ENCODE results near the gene REXO1.
A peak's percentile ranks its signal among the peaks of the same experiment; 100 is the strongest.
"Not testable (repeated sequence)": the region's sequence is repeated elsewhere in the genome, so short reads cannot be mapped to it uniquely, and the experiment has no call there.

REXO1 gene

DNA sequence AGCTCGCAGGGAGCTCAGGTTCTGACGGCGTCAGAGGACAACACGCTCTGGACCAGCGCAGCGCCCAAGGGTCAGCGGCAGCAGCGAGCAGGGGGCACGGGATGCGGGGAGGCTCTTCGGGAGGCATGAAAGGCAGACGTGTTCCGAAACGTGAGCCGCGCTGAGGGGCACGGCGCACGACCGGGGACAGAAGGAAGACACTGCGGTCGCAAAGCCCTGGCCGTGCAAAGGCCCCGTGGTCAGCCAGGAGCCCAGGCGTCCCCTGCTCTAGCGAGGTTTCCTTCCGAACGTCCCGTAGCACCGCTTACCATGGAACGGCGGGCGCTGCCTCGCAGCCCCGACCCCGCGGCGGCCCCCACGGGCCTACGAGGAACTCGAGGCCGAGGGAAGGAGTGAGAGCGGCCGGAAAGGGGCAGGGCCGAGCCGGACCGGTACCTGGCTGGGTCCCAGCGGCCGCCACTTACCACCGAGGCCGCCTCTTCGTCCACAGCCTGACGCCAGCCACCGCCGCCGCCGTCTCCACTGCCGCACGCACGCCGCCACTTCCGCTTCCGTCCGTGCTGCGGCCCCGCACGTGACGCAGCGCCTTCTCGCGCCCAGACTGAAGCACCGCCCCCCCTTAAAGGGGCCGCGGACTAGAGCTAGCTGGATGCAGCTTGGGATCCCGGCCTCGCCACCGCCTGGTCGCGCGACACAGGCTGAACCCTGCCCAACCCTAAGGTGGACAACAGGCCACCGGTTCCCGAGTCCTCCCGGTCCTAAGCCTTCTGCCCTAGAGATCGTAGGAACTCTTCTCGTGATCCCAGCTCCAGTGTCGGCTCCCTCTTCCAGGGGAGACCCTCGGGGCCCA, 27.6 kb upstream of the REXO1 start:
- DNase-seq (ENCODE audit: low spot score), result peak; percentile 89

DNA sequence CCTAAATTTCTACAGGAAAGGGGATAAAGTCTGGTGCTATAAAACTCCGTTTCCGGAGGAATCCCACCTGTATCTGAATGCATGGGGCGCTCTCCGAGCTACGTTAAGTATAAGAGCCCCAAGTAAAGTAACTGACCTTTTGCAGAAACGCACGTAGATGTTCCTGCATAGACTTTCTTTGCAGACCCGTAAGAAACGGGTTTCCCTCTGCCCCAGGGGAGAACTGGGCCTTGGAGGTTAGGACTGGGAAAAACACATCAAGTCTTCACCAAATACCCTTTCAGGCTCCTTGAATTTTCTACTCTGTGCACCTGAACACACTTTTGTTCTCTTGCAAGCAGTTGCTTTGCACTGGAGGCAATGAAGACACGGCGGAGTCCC, 27.0 kb upstream of the REXO1 start:
- DNase-seq (ENCODE audit: low spot score), result not testable (repeated sequence)

DNA sequence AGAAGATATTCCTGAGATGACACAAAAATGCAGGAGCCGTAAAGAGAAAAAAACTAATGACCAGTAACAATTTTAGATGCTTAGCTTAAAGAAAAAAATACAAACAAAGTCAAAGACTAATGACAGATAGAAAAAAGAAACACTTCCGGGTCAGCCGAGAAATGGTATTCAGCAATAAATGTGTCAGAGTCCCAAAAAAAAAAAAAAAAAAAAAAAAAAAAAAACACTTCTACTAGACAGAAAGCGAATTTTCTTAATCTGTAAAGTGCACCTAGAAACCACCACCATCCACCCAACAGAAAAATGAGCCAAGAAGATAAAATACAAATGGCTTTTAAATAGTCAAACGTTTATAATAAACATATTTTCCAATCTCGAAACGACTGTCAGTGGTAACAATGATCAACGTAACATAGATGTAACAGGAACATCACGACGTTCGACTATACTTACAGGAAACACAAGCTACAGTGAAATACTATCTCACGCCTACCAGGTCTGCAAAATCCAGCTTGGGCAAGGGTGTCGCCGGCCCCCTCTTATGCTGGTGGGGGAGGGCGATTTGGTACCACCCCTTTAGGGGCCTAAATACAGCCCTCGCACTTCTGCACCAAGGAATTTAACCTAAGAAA, 26.4 kb upstream of the REXO1 start:
- no peak for DNase-seq (ENCODE audit: low spot score)

DNA sequence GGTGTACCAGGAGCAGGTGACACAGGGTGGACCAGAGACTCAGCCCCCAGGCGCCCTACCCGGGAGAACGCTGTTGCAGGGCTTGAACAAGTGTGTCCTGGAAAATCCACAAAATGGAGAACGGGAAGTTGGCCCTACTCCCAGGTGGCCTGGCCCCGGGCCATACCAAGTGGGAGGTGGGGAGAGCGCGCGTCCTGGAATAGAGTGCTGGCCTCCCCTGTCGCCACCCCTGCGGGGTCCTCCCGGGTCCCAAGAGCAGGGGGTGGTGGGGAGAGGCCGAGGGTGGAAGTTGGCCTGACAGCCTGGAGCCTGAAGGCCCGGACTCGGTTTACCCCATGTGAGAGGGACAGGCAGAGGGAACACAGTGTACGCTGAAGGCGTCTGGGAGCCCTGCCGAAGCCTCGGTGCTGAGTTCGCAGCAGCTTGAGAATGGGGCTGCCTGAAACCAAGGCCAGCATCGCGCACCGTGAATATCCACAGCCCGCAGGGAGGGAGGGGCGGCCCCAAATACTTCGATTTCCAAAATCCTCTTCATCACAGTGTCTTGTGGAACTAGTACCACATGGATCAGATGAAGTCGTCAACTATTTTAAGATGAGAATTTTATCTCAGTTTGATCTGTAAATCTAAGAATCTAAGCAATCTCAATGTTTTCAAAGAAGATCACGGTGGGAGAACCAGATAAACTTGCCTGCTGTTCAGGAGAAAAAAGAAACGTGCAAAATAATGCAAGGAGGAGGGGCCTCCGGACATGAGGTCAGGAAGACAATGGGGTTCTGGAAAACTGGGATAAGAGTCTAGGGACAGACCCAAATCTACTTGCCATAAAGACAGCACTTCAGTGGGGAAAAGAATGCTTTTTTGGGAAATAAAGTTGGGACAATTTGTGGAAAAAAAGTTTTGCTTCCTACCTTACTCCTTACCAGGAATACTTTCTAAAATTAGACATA, 25.5 kb upstream of the REXO1 start:
- DNase-seq (ENCODE audit: low spot score), result no peak

GRCh38 chr19:1872807-1873523, 24.7 kb upstream of the REXO1 start:
- no peak for DNase-seq (ENCODE audit: low spot score)

GRCh38 chr19:1871630-1872029, 23.3 kb upstream of the REXO1 start:
- DNase-seq (ENCODE audit: low spot score), result no peak

DNA sequence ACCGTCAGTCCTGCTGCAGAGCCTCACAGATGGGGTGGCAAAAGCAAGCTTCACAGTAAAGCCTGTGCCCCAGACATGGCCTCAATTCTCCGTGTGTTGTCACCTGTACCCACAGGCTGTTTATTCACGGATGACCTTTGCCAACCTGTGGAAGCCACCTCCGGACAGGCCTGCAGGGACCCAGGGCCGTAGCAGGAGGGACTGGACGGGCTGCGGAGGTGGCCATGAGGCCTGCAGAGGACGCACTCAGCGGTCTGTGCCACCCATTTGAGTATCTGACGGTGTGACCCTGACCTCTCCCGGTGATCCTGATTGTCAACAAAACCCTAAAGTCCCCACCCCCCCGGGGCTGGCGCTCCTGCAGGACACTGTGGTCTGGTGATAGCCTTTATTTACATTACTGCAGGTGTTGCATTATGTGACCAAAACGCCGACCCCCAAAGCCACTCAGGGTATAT, 22.9 kb upstream of the REXO1 start:
- no peak for DNase-seq (ENCODE audit: low spot score)

DNA sequence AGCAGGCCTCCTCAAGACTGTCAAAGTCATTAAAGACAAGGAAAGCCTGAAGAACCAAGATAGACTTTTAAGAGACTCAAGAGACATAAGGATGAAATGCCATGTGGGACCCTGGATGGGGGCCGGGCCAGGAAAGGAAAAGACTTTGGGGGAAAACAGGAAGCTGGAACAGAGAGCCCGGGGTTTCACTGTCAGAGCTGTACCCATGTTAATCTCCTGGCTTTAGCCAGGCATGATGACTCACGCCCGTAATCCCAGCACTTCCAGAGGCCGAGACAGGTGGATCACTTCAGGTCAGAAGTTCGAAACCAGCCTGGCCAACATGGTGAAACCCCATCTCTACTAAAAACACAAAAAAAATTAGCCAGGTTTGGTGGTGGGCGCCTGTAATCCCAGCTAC, 20.7 kb upstream of the REXO1 start:
- DNase-seq (ENCODE audit: low spot score), result no peak

DNA sequence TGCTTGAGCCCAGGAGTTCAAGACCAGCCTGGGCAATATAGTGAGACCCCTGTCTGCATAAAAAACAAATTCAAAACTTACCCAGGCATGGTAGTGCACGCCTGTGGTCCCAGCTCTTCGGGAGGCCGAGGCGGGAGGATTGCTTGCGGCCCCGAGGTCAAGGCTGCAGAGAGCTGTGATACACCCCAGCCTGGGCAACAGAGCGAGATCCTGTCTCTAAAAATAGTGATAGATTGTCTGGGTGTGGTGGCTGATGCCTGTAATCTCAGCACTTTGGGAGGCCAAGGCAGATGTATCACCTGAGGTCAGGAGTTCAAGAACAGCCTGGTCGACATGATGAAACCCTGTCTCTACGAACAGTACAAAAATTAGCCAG, 19.1 kb upstream of the REXO1 start:
- DNase-seq (ENCODE audit: low spot score), result no peak

DNA sequence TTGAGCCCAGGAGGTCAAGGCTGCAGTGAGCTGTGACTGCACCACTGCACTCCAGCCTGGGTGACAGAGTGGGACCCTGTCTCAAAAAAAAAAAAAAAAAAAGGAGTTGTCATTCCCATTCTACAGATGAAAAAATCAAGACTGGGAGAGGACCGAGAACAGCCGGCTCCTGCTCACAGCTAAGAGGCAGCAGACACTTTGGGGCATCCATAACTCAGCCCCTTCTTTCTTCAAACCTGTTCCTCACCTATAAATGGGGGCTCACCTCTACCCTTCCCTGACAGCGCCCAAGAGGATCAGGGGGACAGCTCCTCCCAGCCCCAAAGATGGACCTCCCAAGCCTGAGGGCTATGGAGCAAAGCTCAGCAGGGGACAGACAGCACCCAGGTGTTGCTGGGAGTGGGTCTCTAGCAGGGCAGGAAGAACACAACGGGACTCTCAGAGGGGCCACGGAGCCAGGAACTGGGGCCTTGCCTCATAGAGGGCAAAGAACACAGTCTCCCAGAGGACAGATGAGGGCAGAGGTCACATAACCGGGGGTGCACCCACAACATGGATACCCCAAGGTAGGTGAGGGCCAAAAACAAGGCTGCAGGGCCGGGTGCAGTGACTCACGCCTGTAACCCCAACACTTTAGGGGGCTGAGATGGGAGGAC, 18.5 kb upstream of the REXO1 start:
- no peak for DNase-seq (ENCODE audit: low spot score)

GRCh38 chr19:1865172-1866010, 17.1 kb upstream of the REXO1 start:
- no peak for DNase-seq (ENCODE audit: low spot score)

GRCh38 chr19:1864480-1865171, 16.3 kb upstream of the REXO1 start:
- DNase-seq (ENCODE audit: low spot score), result peak; percentile 73

DNA sequence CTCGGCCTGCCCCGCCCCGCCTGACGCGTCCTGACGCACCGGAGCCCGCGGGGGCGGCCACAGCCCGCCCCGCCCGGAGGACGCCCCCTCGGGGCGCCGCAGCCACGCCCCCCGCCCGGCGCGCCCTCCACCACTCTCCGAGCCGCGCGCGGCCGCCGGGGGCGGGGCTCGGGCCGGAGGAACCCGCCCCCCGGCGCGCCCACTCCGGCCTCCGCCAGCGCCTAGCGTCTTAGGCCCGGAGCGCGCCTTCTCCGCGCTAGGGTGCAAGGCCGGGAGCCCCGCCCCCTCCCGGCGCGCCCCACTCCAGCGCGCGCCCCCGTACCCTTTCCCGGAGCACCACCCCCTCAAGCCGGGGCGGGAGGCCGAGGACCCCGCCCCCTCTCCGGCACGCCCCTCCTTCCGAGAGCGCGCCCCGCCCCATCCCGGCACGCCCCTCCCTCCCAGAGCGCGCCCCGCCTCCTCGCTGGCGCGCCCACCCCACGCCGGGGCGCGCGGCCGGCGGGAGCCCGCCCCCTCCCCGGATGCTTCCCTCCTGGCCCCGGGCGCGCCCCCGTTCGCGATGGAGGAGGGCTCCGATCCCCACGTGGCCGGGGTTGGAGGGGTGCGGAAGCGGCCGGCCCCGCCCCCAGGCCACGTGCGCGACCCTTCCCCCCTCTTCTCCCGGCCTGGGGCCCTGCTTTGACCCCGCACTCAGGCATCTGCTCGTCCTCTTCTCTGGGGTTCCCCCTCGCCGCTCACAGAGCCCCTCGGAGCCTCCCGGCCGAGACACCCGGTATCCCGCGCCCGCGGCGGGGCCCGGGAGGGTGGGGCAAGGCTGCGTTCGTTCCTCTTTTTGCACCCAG, 15.6 kb upstream of the REXO1 start:
- DNase-seq (ENCODE audit: low spot score), result peak; percentile 88

DNA sequence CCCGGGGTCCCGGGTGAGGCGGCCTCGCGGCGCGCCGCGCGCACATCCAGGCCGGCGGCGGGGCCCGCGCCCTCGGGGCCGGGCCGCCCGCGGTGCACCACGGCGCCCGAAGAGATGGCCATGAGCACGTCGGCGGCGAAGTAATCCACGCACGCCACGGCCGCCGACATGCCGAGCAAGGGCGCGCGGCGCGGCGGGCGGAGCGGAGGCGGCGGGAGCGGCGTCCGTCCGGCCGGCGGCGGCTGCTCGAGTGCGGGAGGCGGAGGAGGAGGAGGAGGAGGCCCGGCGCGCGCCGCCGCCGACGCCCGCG, 15.0 kb upstream of the REXO1 start, which contains the start of gene KLF16:
Gene KLF16 (minus strand): TSS at position 252 of the 310 bp plus-strand sequence. CDS start 82 bp downstream, at position 170.
- DNase-seq (ENCODE audit: low spot score), result no peak

GRCh38 chr19:1862424-1863327, 14.4 kb upstream of the REXO1 start:
- no peak for DNase-seq (ENCODE audit: low spot score)

- DNase-seq (ENCODE audit: low spot score), result no peak
These were observed 13.8 kb upstream of the REXO1 start for GRCh38 chr19:1862068-1862423.

DNA sequence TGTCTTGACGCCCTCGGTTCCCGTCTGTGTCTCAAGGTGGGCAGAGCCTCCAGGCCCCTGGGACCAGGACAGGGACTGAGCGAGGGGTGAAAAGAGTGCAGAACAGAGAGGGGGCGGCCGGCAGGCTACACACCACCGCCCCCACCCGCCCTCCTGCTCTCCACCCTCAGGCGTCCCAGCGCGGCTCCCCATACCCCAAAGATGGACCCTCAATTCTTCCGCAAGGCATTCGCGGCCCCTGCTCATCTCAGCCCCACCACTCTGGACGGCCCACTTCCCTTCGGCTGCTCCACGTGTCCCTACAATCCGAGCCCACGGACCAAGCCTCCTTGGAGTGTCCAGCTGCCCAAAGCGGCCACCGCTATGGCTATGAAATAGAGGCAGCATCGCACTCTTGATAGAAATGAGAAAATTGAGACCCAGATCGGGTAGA, 13.3 kb upstream of the REXO1 start:
- DNase-seq (ENCODE audit: low spot score), result no peak

Measured in SK-N-DZ (cell line).